H1 (cell line): Measurements from ENCODE around the gene IFT122. TPM values are rescaled to one million over a fixed set of nuclear protein-coding genes. Genes with fewer than 3 reads are reported as not detected.
A peak's percentile ranks its signal among the peaks of the same experiment; 100 is the strongest.

ENCODE experiments used
- CTCF ChIA-PET: fragments of 300-600 bp; sonication (Branson Sonifier 250); formaldehyde crosslinking; loops from one replicate; lab custom pipeline; 2021; ENCODE audit not compliant: partially characterized antibody; lab: Charles Lee
- POLR2A ChIA-PET: fragments of 300-600 bp; sonication (Branson Sonifier 250); formaldehyde crosslinking; loops from one replicate; lab custom pipeline; 2021; ENCODE audit warnings: inconsistent platforms; ENCODE audit not compliant: partially characterized antibody; lab: Charles Lee
- DNase-seq, 2 experiments: peaks; one replicate each; pipeline versions ENCODE4 v3.0.0 to v3.0.0-alpha.2; 2010 to 2022; ENCODE audit warnings: low spot score in 2 of 2, low read depth in 1 of 2, mixed read lengths in 1 of 2
- FAIRE-seq: peaks from 2 replicates; lab custom pipeline; 2011; peaks lifted over from hg19 to GRCh38; lab: Jason Lieb, UNC
- H2AFZ ChIP-seq: 2 replicates; pipeline ENCODE4 v1.8.1; 2012; ENCODE audit warnings: low read length, inconsistent platforms
- H2AK5ac ChIP-seq: 2 replicates; pipeline ENCODE4 v1.6.1; 2013; ENCODE audit warnings: low read depth, low read length
- H2BK120ac ChIP-seq: replicated peaks from 2 replicates; pipeline ENCODE3; 2013; ENCODE audit warnings: low read depth, low read length, inconsistent platforms
- H2BK12ac ChIP-seq: 2 replicates; pipeline ENCODE4 v1.6.1; 2013; ENCODE audit warnings: low read depth, low read length
- H2BK15ac ChIP-seq: 2 replicates; pipeline ENCODE4 v1.6.1; 2013; ENCODE audit warnings: low read length
- H2BK20ac ChIP-seq: 2 replicates; pipeline ENCODE4 v1.6.1; 2013; ENCODE audit warnings: low read length
- H2BK5ac ChIP-seq: 2 replicates; pipeline ENCODE4 v1.6.1; 2013; ENCODE audit warnings: low read depth, low read length
- H3K14ac ChIP-seq: 2 replicates; pipeline ENCODE4 v1.6.1; 2013; ENCODE audit warnings: inconsistent platforms; ENCODE audit not compliant: insufficient read length
- H3K18ac ChIP-seq: 2 replicates; pipeline ENCODE4 v1.6.1; 2013; ENCODE audit warnings: low read length; ENCODE audit errors: extremely low read depth
- H3K23ac ChIP-seq: 2 replicates; pipeline ENCODE4 v1.6.1; 2013; ENCODE audit warnings: inconsistent platforms; ENCODE audit not compliant: insufficient read length
- H3K23me2 ChIP-seq: 2 replicates; pipeline ENCODE4 v1.6.1; 2013; ENCODE audit warnings: low read depth, low read length
- H3K27ac ChIP-seq: 2 replicates; pipeline ENCODE4 v1.6.1; 2011; ENCODE audit warnings: low read depth, low read length, inconsistent platforms
- H3K27me3 ChIP-seq, 4 experiments: replicated peaks in 1 of 4; 1 replicate in 1 of 4; 2 replicates in 3 of 4; pipeline versions ENCODE4 v1.6.1 to v1.8.1; 2011 to 2013; ENCODE audit warnings: low read length in 3 of 4, mild to moderate bottlenecking in 3 of 4, inconsistent platforms in 2 of 4, mixed read lengths in 2 of 4, moderate library complexity in 1 of 4; ENCODE audit not compliant: control insufficient read depth in 3 of 4, insufficient read depth in 3 of 4; ENCODE audit errors: extremely low read depth in 1 of 4
- H3K36me3 ChIP-seq, 4 experiments: 2 replicates each; pipeline versions ENCODE4 v1.6.1 to v1.8.1; 2011 to 2013; ENCODE audit warnings: mild to moderate bottlenecking in 4 of 4, low read length in 3 of 4, moderate library complexity in 2 of 4, control low read depth in 1 of 4, inconsistent platforms in 1 of 4; ENCODE audit not compliant: insufficient read depth in 4 of 4, control insufficient read depth in 2 of 4
- H3K4ac ChIP-seq: replicated peaks from 2 replicates; pipeline ENCODE3; 2013; ENCODE audit warnings: low read length, low read depth, mixed read lengths, inconsistent platforms; ENCODE audit not compliant: insufficient read length
- H3K4me1 ChIP-seq, 4 experiments: replicated peaks in 1 of 4; 1 replicate in 1 of 4; 2 replicates in 3 of 4; pipeline versions ENCODE4 v1.6.1 to v1.8.1; 2011 to 2013; ENCODE audit warnings: low read length in 3 of 4, inconsistent platforms in 2 of 4, mixed read lengths in 1 of 4; ENCODE audit not compliant: insufficient read depth in 4 of 4, control insufficient read depth in 3 of 4
- H3K4me2 ChIP-seq, 2 experiments: 2 replicates each; pipeline versions ENCODE4 v1.6.1 to v1.8.1; 2011 to 2013; ENCODE audit warnings: low read depth in 2 of 2, low read length in 2 of 2, control low read depth in 1 of 2, inconsistent platforms in 1 of 2, mild to moderate bottlenecking in 1 of 2; ENCODE audit not compliant: insufficient read depth in 1 of 2
- H3K4me3 ChIP-seq, 4 experiments: fragments of 200-600, 300-600 bp in 1 of 4; sonication (generic), shearing (Covaris generic), sonication (Bioruptor Twin) in 1 of 4; 2 replicates each; pipeline versions ENCODE4 v1.5.1 to v1.8.1; 2011 to 2016; ENCODE audit warnings: low read length in 4 of 4, low read depth in 3 of 4, control low read depth in 2 of 4, inconsistent platforms in 2 of 4, mild to moderate bottlenecking in 2 of 4, mixed read lengths in 1 of 4, moderate library complexity in 1 of 4; ENCODE audit not compliant: insufficient read depth in 2 of 4; ENCODE audit errors: extremely low read depth in 1 of 4
- H3K56ac ChIP-seq: replicated peaks from 2 replicates; pipeline ENCODE3; 2013; ENCODE audit warnings: low read depth, mild to moderate bottlenecking, mixed read lengths, low read length, inconsistent platforms; ENCODE audit not compliant: insufficient read length
- H3K79me1 ChIP-seq: 2 replicates; pipeline ENCODE4 v1.6.1; 2013; ENCODE audit warnings: low read depth, low read length, control low read depth
- H3K79me2 ChIP-seq, 2 experiments: 2 replicates each; pipeline versions ENCODE4 v1.6.1 to v1.8.1; 2012 to 2013; ENCODE audit warnings: low read length in 2 of 2, mild to moderate bottlenecking in 2 of 2, inconsistent platforms in 1 of 2; ENCODE audit not compliant: insufficient read depth in 2 of 2, control insufficient read depth in 1 of 2
- H3K9ac ChIP-seq, 4 experiments: replicated peaks in 1 of 4; 1 replicate in 1 of 4; 2 replicates in 3 of 4; pipeline versions ENCODE4 v1.6.1 to v1.8.1; 2011 to 2013; ENCODE audit warnings: low read depth in 3 of 4, low read length in 3 of 4, control low read depth in 2 of 4, mild to moderate bottlenecking in 2 of 4, moderate library complexity in 2 of 4, inconsistent platforms in 1 of 4; ENCODE audit errors: extremely low read depth in 1 of 4
- H3K9me3 ChIP-seq, 2 experiments: 2 replicates each; pipeline versions ENCODE4 v1.6.1 to v1.8.1; 2012 to 2013; ENCODE audit warnings: mild to moderate bottlenecking in 2 of 2, moderate library complexity in 2 of 2, control low read depth in 1 of 2, inconsistent platforms in 1 of 2, low read depth in 1 of 2, low read length in 1 of 2, mixed read lengths in 1 of 2; ENCODE audit not compliant: insufficient read depth in 2 of 2
- H4K20me1 ChIP-seq, 2 experiments: replicated peaks in 1 of 2; 2 replicates each; pipeline versions ENCODE3 to v1.8.1; 2011 to 2013; ENCODE audit warnings: inconsistent platforms in 2 of 2, low read length in 2 of 2, mild to moderate bottlenecking in 1 of 2; ENCODE audit not compliant: insufficient read depth in 2 of 2, control insufficient read depth in 1 of 2
- H4K5ac ChIP-seq: 2 replicates; pipeline ENCODE4 v1.6.1; 2013; ENCODE audit warnings: low read length, low read depth, mixed read lengths, inconsistent platforms; ENCODE audit not compliant: insufficient read length
- H4K8ac ChIP-seq: 2 replicates; pipeline ENCODE4 v1.8.0; 2013; ENCODE audit warnings: mild to moderate bottlenecking, moderate library complexity, low read length, inconsistent platforms; ENCODE audit not compliant: insufficient read depth; ENCODE audit errors: extremely low read depth
- H4K91ac ChIP-seq: replicated peaks from 2 replicates; pipeline ENCODE3; 2013; ENCODE audit warnings: low read length, mixed read lengths, inconsistent platforms; ENCODE audit not compliant: insufficient read length
- PHF8 ChIP-seq: fragments of 200-600 bp; sonication (generic); conservative IDR thresholded peaks from 2 replicates; pipeline ENCODE4 v1.7.1; 2012; ENCODE audit warnings: low read depth, mild to moderate bottlenecking, inconsistent platforms, low read length, moderate library complexity
- POLR2AphosphoS5 ChIP-seq: IDR thresholded peaks from 2 replicates; pipeline ENCODE4 v1.6.1; 2011; ENCODE audit warnings: low read depth, low read length
- WGBS, 2 experiments: shearing (Covaris generic) in 1 of 2; methylation state at CpG; one replicate each; pipeline versions ENCODE4 v1.1.6 to v1.1.7; 2013 to 2015; ENCODE audit warnings: low lambda C conversion rate in 2 of 2, mixed read lengths in 2 of 2, inconsistent platforms in 1 of 2, low coverage in 1 of 2, missing lambda C conversion rate in 1 of 2; ENCODE audit not compliant: insufficient replicate concordance in 2 of 2, insufficient coverage in 1 of 2, insufficient read length in 1 of 2; ENCODE audit errors: extremely low coverage in 1 of 2, missing lambda C conversion rate in 1 of 2; 5-methylcytosine and 5-hydroxymethylcytosine counted together
- polyA plus RNA-seq, 7 experiments: library from polyadenylated mRNA; depleted of rRNA in 3 of 7; stranded (reverse) in 5 of 7; unstranded in 2 of 7; fragments of >200 nt in 5 of 7; fragments of 200-250 nt in 2 of 7; gene quantifications; 1 replicate in 5 of 7; 2 replicates in 1 of 7; 4 replicates in 1 of 7; pipeline versions ENCODE4 v1.2.1 to v1.2.3, GENCODE V29; 2011 to 2013; ENCODE audit warnings: missing spikeins in 2 of 7, mixed read lengths in 2 of 7
- total RNA-seq: library from RNA; stranded (reverse); fragmentation: NEBNext Ultra II Directional; extraction: Animal tissue kit (Norgen Biotek cat#: 25700); gene quantifications from 2 replicates; pipeline ENCODE4 v1.2.1, GENCODE V29; 2021

IFT122 gene
- total and polyA plus RNA-seq, 2 of the 8 experiments (the other 6 are each of a cell fraction or from before 2014, with no cell fraction given), result 23.7 to 25.1 TPM

DNA sequence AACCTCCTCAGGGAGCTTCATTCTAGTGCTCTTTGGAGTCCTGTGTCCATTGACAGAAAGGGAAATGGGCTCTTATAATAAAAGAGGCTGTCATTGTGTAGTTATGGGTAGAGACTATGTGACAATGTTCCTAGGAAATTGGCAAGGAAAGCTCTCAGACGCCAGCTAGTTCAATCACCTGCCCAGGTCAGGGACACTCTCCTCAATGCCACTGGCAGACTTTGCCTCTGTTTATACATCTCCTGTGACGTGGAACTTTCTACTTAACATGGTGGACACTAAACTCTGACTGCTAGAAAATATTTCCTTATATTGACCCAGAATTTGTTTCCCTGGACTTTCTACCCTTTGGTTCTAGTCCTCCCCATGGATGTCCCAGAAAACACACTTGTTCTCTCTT is 14.4 kb upstream of the IFT122 start:
- peaks cover 3% of the 10 kb centered on the region for H3K23me2 ChIP-seq
- ChIA-PET CTCF (interaction anchor here (0.9 to 3.1 kb wide), 2 partner anchors 9 to 43 kb away, joined by 4 to 11 read pairs; no protein-coding TSS in a partner anchor), POLR2A (interaction anchor here (0.9 to 1.9 kb wide), 9 partner anchors 17 to 119 kb away, joined by 3 to 7 read pairs (median 4); a partner anchor contains a TSS)
- H2AK5ac ChIP-seq, result no peak overlapping the region
- H2BK15ac ChIP-seq, result 0 out of 2 replicates have a peak overlapping the region, but pooled peaks have one; percentile 31
- no peak overlapping the region for H3K23ac ChIP-seq
- WGBS, 2 experiments, result 87% methylated on average over 2 of the region's 2 CpGs; no CpG with 5 or more reads in 1 of the 2 experiments
- no peak overlapping the region for H2BK20ac ChIP-seq
- H3K79me1 ChIP-seq, result no peaks in the 10 kb centered on the region
- H3K9me3 ChIP-seq, result no peaks in the 10 kb centered on the region
- H2AFZ ChIP-seq, result no peak overlapping the region
- peaks cover 0 to 3% (median 1%) of the 10 kb centered on the region in 4 experiments; a peak in 1 of 8 replicates for H3K36me3 ChIP-seq
- H3K4me2 ChIP-seq, result peak overlapping the region in 1 of 2 experiments; percentile 43; a peak in 2 of 4 replicates
- no peak overlapping the region for H3K4ac ChIP-seq
- H3K18ac ChIP-seq, result peak overlapping the region; percentile 38; the same call in 1 of the 2 replicates
- no peak overlapping the region for H3K4me3 ChIP-seq
- H2BK12ac ChIP-seq, result peak overlapping the region; percentile 2; the same call in 1 of the 2 replicates
- H4K8ac ChIP-seq, result peak overlapping the region; percentile 4; the same call in 1 of the 2 replicates
- H4K5ac ChIP-seq, result peak overlapping the region; percentile 6
- no peak overlapping the region for H4K91ac ChIP-seq
- H2BK120ac ChIP-seq, result peak overlapping the region; percentile 89
- H3K27ac ChIP-seq, result no peak overlapping the region
- DNase-seq (no peak), FAIRE-seq (no peak)
- TF ChIP-seq POLR2AphosphoS5, result no peak
- TF ChIP-seq PHF8, result no peak
- H3K56ac ChIP-seq, result no peak overlapping the region
- H3K14ac ChIP-seq, result no peak overlapping the region
- H3K4me1 ChIP-seq, result peaks cover 7 to 31% (median 15%) of the 10 kb centered on the region in 4 experiments
- H2BK5ac ChIP-seq, result no peak overlapping the region
- peaks cover 0 to 10% (median 8%) of the 10 kb centered on the region in 4 experiments; a peak in 5 of 7 replicates for H3K27me3 ChIP-seq
- no peaks in the 10 kb centered on the region for H3K79me2 ChIP-seq
- H3K9ac ChIP-seq, result no peak overlapping the region
- H4K20me1 ChIP-seq, result peaks cover 0 to 1% of the 10 kb centered on the region in 2 experiments
